Measurements from ENCODE around the gene SV2B. TPM values are rescaled to one million over a fixed set of nuclear protein-coding genes. Genes with fewer than 3 reads are reported as not detected.

SV2B gene
- total RNA-seq, 2 experiments from 2014 or later: not detected

GRCh38 chr15:91318516-91318915 lies 218.5 kb downstream of the SV2B start:
- POLR2A ChIA-PET: no interaction called here
- CTCF ChIA-PET: no interaction called here

GRCh38 chr15:91318931-91319330 lies 218.9 kb downstream of the SV2B start:
- no peak for TF ChIP-seq CTCF (IDR thresholded peaks at IDR 0.05)
- intact Hi-C loops (cut with DNase I, micrococcal nuclease): no loop called here

More at GRCh38 chr15:91318516-91318915, 218.5 kb downstream of the SV2B start:
- no peak for TF ChIP-seq CTCF (IDR thresholded peaks at IDR 0.05)
- no peak overlapping the region for H3K4me3 ChIP-seq (ENCODE audit: low read length)
- ATAC-seq (ENCODE audit: poor library complexity): no peak
- no peak overlapping the region for H3K27ac ChIP-seq (ENCODE audit: low read depth in 1 of 2, low read length in 2 of 2)
- H3K36me3 Mint-ChIP-seq (ENCODE audit: low read depth): no peaks in the 10 kb centered on the region
- intact Hi-C loops (cut with DNase I, micrococcal nuclease): no loop called here
- no peaks in the 10 kb centered on the region for H3K36me3 ChIP-seq (ENCODE audit: insufficient read depth, low read length)
- no peak overlapping the region for H3K4me3 Mint-ChIP-seq
- H3K27me3 ChIP-seq (ENCODE audit: control insufficient read depth in 1 of 2, insufficient read depth in 2 of 2, low read length in 2 of 2): no peaks in the 10 kb centered on the region
- H3K27me3 Mint-ChIP-seq: no peaks in the 10 kb centered on the region
- no peaks in the 10 kb centered on the region for H3K9me3 Mint-ChIP-seq
- peaks cover 48% of the 10 kb centered on the region for H3K4me1 Mint-ChIP-seq (ENCODE audit: low read depth)
- peaks cover 0 to 5% of the 10 kb centered on the region in 2 experiments for H3K9me3 ChIP-seq (ENCODE audit: control insufficient read depth in 1 of 2, insufficient read depth in 1 of 2, low read length in 2 of 2)
- peak overlapping the region; percentile 12 for H3K27ac Mint-ChIP-seq
- DNase-seq: no peak
- H3K4me1 ChIP-seq (ENCODE audit: insufficient read depth, low read length): peaks cover 34% of the 10 kb centered on the region

GRCh38 chr15:91319371-91320059 lies 219.5 kb downstream of the SV2B start:
- ATAC-seq (ENCODE audit: poor library complexity) (no peak), DNase-seq (peak in 3 of 14 experiments; percentile 7 to 25 (median 24))
- H3K4me3 ChIP-seq (ENCODE audit: low read length): no peak overlapping the region
- peaks cover 5% of the 10 kb centered on the region for H3K9me3 Mint-ChIP-seq
- peak overlapping the region; percentile 58 to 61 for H3K27ac ChIP-seq (ENCODE audit: low read depth in 1 of 2, low read length in 2 of 2)
- CTCF ChIA-PET: no interaction called here
- peaks cover 48% of the 10 kb centered on the region for H3K4me1 Mint-ChIP-seq (ENCODE audit: low read depth)
- H3K27me3 ChIP-seq (ENCODE audit: control insufficient read depth in 1 of 2, insufficient read depth in 2 of 2, low read length in 2 of 2): no peaks in the 10 kb centered on the region
- no peaks in the 10 kb centered on the region for H3K27me3 Mint-ChIP-seq
- peaks cover 0 to 5% of the 10 kb centered on the region in 2 experiments for H3K9me3 ChIP-seq (ENCODE audit: control insufficient read depth in 1 of 2, insufficient read depth in 1 of 2, low read length in 2 of 2)
- no peak for TF ChIP-seq CTCF (IDR thresholded peaks at IDR 0.05)
- H3K4me1 ChIP-seq (ENCODE audit: insufficient read depth, low read length): peaks cover 34% of the 10 kb centered on the region
- peak overlapping the region; percentile 49 for H3K4me3 Mint-ChIP-seq
- no peaks in the 10 kb centered on the region for H3K36me3 Mint-ChIP-seq (ENCODE audit: low read depth)
- intact Hi-C loops (cut with DNase I, micrococcal nuclease): no loop called here
- H3K27ac Mint-ChIP-seq: peak overlapping the region; percentile 77
- H3K36me3 ChIP-seq (ENCODE audit: insufficient read depth, low read length): no peaks in the 10 kb centered on the region
- POLR2A ChIA-PET: interaction anchor here (0.6 kb wide), 1 partner anchor 1123 kb away, joined by 3 read pairs; no protein-coding TSS in a partner anchor

More at GRCh38 chr15:91318931-91319330, 218.9 kb downstream of the SV2B start:
- DNase-seq (no peak), ATAC-seq (ENCODE audit: poor library complexity) (no peak)
- Mint-ChIP-seq H3K27ac (peak overlapping the region; percentile 77), H3K36me3 (ENCODE audit: low read depth) (no peaks in the 10 kb centered on the region), H3K27me3 (no peaks in the 10 kb centered on the region), H3K4me1 (ENCODE audit: low read depth) (peaks cover 48% of the 10 kb centered on the region), H3K9me3 (peaks cover under 1% of the 10 kb centered on the region), H3K4me3 (no peak overlapping the region)
- CTCF ChIA-PET: no interaction called here
- H3K4me3 ChIP-seq (ENCODE audit: low read length): no peak overlapping the region
- POLR2A ChIA-PET: no interaction called here
- H3K4me1 ChIP-seq (ENCODE audit: insufficient read depth, low read length): peaks cover 34% of the 10 kb centered on the region
- H3K27me3 ChIP-seq (ENCODE audit: control insufficient read depth in 1 of 2, insufficient read depth in 2 of 2, low read length in 2 of 2): no peaks in the 10 kb centered on the region
- H3K27ac ChIP-seq (ENCODE audit: low read depth in 1 of 2, low read length in 2 of 2): peak overlapping the region in 1 of 2 donors; percentile 61
- H3K36me3 ChIP-seq (ENCODE audit: insufficient read depth, low read length): no peaks in the 10 kb centered on the region
- peaks cover 0 to 5% of the 10 kb centered on the region in 2 experiments for H3K9me3 ChIP-seq (ENCODE audit: control insufficient read depth in 1 of 2, insufficient read depth in 1 of 2, low read length in 2 of 2)

Measured in CD4-positive, alpha-beta T cell (primary cell).